Neural progenitor cell (in vitro differentiated cells): ENCODE data around the gene GSTA4. TPM values are rescaled to one million over a fixed set of nuclear protein-coding genes. Genes with fewer than 3 reads are reported as not detected.
"Not testable (repeated sequence)": the region's sequence is repeated elsewhere in the genome, so short reads cannot be mapped to it uniquely, and the experiment has no call there.

Experiments
- DNase-seq: peaks from one replicate; pipeline ENCODE4 v3.0.0-alpha.2; 2016; ENCODE audit warnings: low spot score
- H2AFZ ChIP-seq: fragments of 200-600 bp; sonication (generic); replicated peaks from 2 replicates; pipeline ENCODE4 v1.6.1; 2016; ENCODE audit warnings: antibody characterized with exemption
- H3F3A ChIP-seq: fragments of 200-600 bp; sonication (generic); 2 replicates; pipeline ENCODE4 v1.6.1; 2016; ENCODE audit warnings: antibody characterized with exemption, low read depth
- H3K27ac ChIP-seq: fragments of 200-600 bp; sonication (generic); 2 replicates; pipeline ENCODE4 v1.5.1; 2016; ENCODE audit warnings: mild to moderate bottlenecking
- H3K27me3 ChIP-seq: fragments of 200-600 bp; sonication (generic); 2 replicates; pipeline ENCODE4 v1.6.1; 2016; ENCODE audit warnings: mild to moderate bottlenecking, moderate library complexity
- H3K36me3 ChIP-seq: fragments of 200-600 bp; sonication (generic); 2 replicates; pipeline ENCODE4 v1.5.1; 2016
- H3K4me1 ChIP-seq: fragments of 200-600 bp; sonication (generic); 2 replicates; pipeline ENCODE4 v1.6.1; 2016; ENCODE audit warnings: mixed run types
- H3K4me2 ChIP-seq: fragments of 200-600 bp; sonication (generic); 2 replicates; pipeline ENCODE4 v1.6.1; 2016
- H3K4me3 ChIP-seq: fragments of 200-600 bp; sonication (generic); 2 replicates; pipeline ENCODE4 v1.5.1; 2016
- H3K79me2 ChIP-seq: fragments of 200-600 bp; sonication (generic); 2 replicates; pipeline ENCODE4 v1.6.1; 2016; ENCODE audit warnings: low read depth
- H3K9ac ChIP-seq: fragments of 200-600 bp; sonication (generic); 2 replicates; pipeline ENCODE4 v1.6.1; 2016
- H3K9me3 ChIP-seq: fragments of 200-600 bp; sonication (generic); 2 replicates; pipeline ENCODE4 v1.5.1; 2016; ENCODE audit warnings: low read depth
- H4K20me1 ChIP-seq: fragments of 200-600 bp; sonication (generic); 2 replicates; pipeline ENCODE4 v1.6.1; 2016; ENCODE audit warnings: low read depth
- H3K27ac Mint-ChIP-seq: 3 replicates; pipeline ENCODE4 v1.8.0; 2021; ENCODE audit warnings: mixed read lengths
- H3K27me3 Mint-ChIP-seq: 2 replicates; pipeline ENCODE4 v1.8.0; 2022; ENCODE audit warnings: low read depth, mild to moderate bottlenecking, inconsistent platforms, moderate library complexity, mixed read lengths; ENCODE audit not compliant: insufficient read depth
- H3K36me3 Mint-ChIP-seq: 3 replicates; pipeline ENCODE4 v1.8.0; 2021; ENCODE audit warnings: mixed read lengths
- H3K4me1 Mint-ChIP-seq: 3 replicates; pipeline ENCODE4 v1.8.0; 2021; ENCODE audit warnings: mixed read lengths
- H3K4me3 Mint-ChIP-seq: 3 replicates; pipeline ENCODE4 v1.8.0; 2021; ENCODE audit warnings: mild to moderate bottlenecking, moderate library complexity, mixed read lengths
- H3K9me3 Mint-ChIP-seq: 3 replicates; pipeline ENCODE4 v1.8.0; 2020; ENCODE audit warnings: mixed read lengths
- EZH2 ChIP-seq: fragments of 200-600 bp; sonication (generic); IDR thresholded peaks from 2 replicates; pipeline ENCODE4 v1.6.1; 2017; ENCODE audit warnings: antibody characterized with exemption, mild to moderate bottlenecking, moderate library complexity
- EZH2phosphoT487 ChIP-seq: fragments of 200-600 bp; sonication (generic); IDR thresholded peaks from 2 replicates; pipeline ENCODE4 v1.6.1; 2017; ENCODE audit warnings: antibody characterized with exemption
- total RNA-seq: library from RNA; depleted of rRNA; stranded (reverse); fragments of >200 nt; gene quantifications from 2 replicates; pipeline ENCODE4 v1.2.3, GENCODE V29; 2015; ENCODE audit warnings: low replicate concordance
- TF ChIP-seq, protein P1 (sequence below): fragments of 200-600 bp; sonication (generic); IDR thresholded peaks from 2 replicates; pipeline ENCODE4 v1.5.1; 2017; ENCODE audit warnings: antibody characterized with exemption, mild to moderate bottlenecking

GSTA4 gene
- total RNA-seq, 1 donor from 2014 or later: 113 TPM

DNA sequence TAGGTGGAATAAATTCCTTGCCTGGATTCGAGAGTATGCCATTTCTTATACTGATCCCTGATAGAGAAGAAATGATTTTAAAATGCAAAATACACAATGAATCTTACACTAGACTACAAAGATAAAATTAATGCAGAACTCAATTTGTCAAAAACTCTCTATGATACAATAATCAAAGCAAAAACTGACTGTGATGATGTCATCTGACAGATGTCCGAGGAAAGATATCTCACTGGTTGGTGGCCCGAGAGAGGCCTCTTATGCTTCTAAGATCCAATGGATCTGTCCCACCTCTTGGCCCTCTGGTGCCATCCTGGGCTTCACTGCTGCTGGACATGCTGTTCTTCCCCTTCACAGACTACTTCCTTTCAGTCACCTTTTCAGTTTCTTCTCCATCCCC lies 14.4 kb upstream of the GSTA4 start:
- no peak overlapping the region for H3K4me3 ChIP-seq
- no peaks in the 10 kb centered on the region for H3K79me2 ChIP-seq
- H3K4me3 Mint-ChIP-seq: no peak overlapping the region
- no peaks in the 10 kb centered on the region for H3K4me1 ChIP-seq
- TF ChIP-seq EZH2: no peak
- TF ChIP-seq, protein P1, sequence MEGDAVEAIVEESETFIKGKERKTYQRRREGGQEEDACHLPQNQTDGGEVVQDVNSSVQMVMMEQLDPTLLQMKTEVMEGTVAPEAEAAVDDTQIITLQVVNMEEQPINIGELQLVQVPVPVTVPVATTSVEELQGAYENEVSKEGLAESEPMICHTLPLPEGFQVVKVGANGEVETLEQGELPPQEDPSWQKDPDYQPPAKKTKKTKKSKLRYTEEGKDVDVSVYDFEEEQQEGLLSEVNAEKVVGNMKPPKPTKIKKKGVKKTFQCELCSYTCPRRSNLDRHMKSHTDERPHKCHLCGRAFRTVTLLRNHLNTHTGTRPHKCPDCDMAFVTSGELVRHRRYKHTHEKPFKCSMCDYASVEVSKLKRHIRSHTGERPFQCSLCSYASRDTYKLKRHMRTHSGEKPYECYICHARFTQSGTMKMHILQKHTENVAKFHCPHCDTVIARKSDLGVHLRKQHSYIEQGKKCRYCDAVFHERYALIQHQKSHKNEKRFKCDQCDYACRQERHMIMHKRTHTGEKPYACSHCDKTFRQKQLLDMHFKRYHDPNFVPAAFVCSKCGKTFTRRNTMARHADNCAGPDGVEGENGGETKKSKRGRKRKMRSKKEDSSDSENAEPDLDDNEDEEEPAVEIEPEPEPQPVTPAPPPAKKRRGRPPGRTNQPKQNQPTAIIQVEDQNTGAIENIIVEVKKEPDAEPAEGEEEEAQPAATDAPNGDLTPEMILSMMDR: no peak
- no peak for TF ChIP-seq EZH2phosphoT487
- no peak for DNase-seq
- H3F3A ChIP-seq: no peaks in the 10 kb centered on the region
- no peak overlapping the region for H3K9ac ChIP-seq
- H3K27ac Mint-ChIP-seq: no peak overlapping the region
- H4K20me1 ChIP-seq: no peaks in the 10 kb centered on the region
- H3K9me3 ChIP-seq: no peaks in the 10 kb centered on the region
- no peaks in the 10 kb centered on the region for H3K27me3 ChIP-seq
- peaks cover 34% of the 10 kb centered on the region for H3K36me3 Mint-ChIP-seq
- H2AFZ ChIP-seq: no peak overlapping the region
- no peak overlapping the region for H3K27ac ChIP-seq
- peaks cover 4% of the 10 kb centered on the region for H3K36me3 ChIP-seq
- H3K27me3 Mint-ChIP-seq: no peaks in the 10 kb centered on the region
- H3K4me1 Mint-ChIP-seq: no peaks in the 10 kb centered on the region
- no peaks in the 10 kb centered on the region for H3K9me3 Mint-ChIP-seq
- no peak overlapping the region for H3K4me2 ChIP-seq

DNA sequence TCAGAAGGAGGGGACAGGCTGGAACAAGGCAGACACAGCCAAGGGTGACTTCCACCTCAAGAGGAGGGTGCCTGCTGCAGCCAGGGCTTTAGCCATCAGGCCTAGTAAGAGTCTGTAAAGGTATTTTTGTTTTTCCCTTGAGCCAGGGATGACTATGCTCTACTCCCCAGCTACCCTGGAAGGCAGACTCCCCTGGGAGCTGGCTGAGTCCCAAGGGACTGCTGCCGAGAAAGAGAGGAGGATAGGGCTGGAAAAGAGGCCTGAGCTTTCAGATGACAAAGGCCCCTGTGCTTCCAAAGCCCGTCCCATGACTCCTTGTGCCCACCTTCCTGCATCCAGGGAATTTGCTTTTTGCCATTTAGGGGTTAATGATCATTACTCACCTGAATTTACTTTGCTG lies 14.0 kb upstream of the GSTA4 start:
- H2AFZ ChIP-seq: no peak overlapping the region
- no peak overlapping the region for H3K4me3 ChIP-seq
- peaks cover 7% of the 10 kb centered on the region for H3K36me3 ChIP-seq
- no peaks in the 10 kb centered on the region for H3K9me3 ChIP-seq
- H3K27ac ChIP-seq: no peak overlapping the region
- no peaks in the 10 kb centered on the region for H3K9me3 Mint-ChIP-seq
- TF ChIP-seq, protein P1: no peak
- TF ChIP-seq EZH2phosphoT487 (no peak), EZH2 (no peak)
- no peaks in the 10 kb centered on the region for H3K4me1 ChIP-seq
- H3K27me3 ChIP-seq: no peaks in the 10 kb centered on the region
- no peak for DNase-seq
- H3K4me1 Mint-ChIP-seq: no peaks in the 10 kb centered on the region
- no peak overlapping the region for H3K27ac Mint-ChIP-seq
- no peak overlapping the region for H3K9ac ChIP-seq
- no peaks in the 10 kb centered on the region for H3F3A ChIP-seq
- H4K20me1 ChIP-seq: no peaks in the 10 kb centered on the region
- H3K4me3 Mint-ChIP-seq: no peak overlapping the region
- H3K27me3 Mint-ChIP-seq: no peaks in the 10 kb centered on the region
- no peaks in the 10 kb centered on the region for H3K79me2 ChIP-seq
- H3K36me3 Mint-ChIP-seq: peaks cover 34% of the 10 kb centered on the region
- no peak overlapping the region for H3K4me2 ChIP-seq

DNA sequence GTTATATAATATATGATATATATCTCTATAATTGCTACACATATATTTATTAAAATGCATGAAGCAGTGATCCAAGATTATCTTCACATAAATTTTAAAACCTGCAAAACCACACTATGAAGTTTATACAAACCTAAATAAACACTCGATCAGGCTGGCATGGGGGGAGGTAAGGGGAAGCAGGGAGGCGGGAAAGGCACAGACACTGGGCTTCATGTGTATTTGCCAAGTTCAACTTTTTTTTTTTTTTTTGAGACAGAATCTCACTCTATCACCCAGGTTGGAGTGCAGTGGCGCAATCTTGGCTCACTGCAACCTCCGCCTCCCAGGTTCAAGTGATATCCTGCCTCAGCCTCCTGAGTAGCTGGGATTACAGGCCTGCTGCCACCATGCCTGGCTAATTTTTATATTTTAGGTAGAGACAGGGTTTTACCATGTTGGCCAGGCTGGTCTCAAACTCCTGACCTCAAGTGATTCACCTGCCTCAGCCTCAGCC lies 13.2 kb upstream of the GSTA4 start:
- not testable (repeated sequence) for H3K27ac Mint-ChIP-seq, H3K27ac ChIP-seq, H3K4me3 Mint-ChIP-seq, H3K4me2 ChIP-seq, H2AFZ ChIP-seq, H4K20me1 ChIP-seq, H3K9ac ChIP-seq, H3K27me3 Mint-ChIP-seq, H3K4me1 Mint-ChIP-seq, H3K9me3 Mint-ChIP-seq, H3K4me1 ChIP-seq, H3K36me3 ChIP-seq, H3K4me3 ChIP-seq, H3K9me3 ChIP-seq, H3K27me3 ChIP-seq, DNase-seq, H3K79me2 ChIP-seq, H3F3A ChIP-seq
- H3K36me3 Mint-ChIP-seq: peaks cover 33% of the 10 kb centered on the region

DNA sequence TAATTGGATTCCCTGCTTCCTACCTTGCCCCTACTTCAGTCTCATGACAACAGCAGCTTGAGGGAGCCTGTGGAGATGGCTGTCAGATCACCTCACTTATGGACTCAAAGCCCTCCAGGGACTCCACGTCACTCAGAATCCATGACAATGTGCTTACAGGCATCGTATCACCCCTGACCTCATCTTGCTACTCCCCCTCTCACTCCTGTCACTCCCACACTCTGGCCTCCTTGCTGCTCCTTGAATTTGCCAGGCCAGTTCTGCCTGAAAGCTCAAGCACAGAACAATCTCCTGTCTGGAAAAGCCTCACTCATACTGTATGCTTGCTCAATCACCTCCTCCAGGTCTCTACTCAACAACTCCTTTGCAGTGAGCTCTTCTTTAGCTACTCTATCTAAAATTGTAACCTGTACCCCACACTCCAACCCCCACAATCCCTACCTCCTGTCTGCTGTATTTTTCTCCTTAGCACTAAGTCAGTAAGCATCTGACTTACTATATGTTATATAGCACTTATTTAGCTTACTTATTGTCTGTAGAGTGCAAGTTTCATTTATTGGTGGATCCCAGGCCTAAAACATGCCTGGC lies 10.7 kb upstream of the GSTA4 start:
- Histone ChIP-seq H3K9me3 (no peaks in the 10 kb centered on the region), H3K36me3 (peaks cover 4% of the 10 kb centered on the region), H3K9ac (no peak overlapping the region), H4K20me1 (no peaks in the 10 kb centered on the region), H3K27ac (no peak overlapping the region), H3F3A (no peaks in the 10 kb centered on the region), H2AFZ (no peak overlapping the region), H3K4me3 (no peak overlapping the region), H3K4me1 (no peaks in the 10 kb centered on the region), H3K4me2 (no peak overlapping the region), H3K79me2 (no peaks in the 10 kb centered on the region), H3K27me3 (no peaks in the 10 kb centered on the region)
- no peak for DNase-seq
- Mint-ChIP-seq H3K4me3 (no peak overlapping the region), H3K9me3 (no peaks in the 10 kb centered on the region), H3K4me1 (no peaks in the 10 kb centered on the region), H3K27me3 (no peaks in the 10 kb centered on the region), H3K36me3 (peaks cover 30% of the 10 kb centered on the region), H3K27ac (no peak overlapping the region)
- TF ChIP-seq EZH2: no peak
- TF ChIP-seq, protein P1: no peak
- TF ChIP-seq EZH2phosphoT487: no peak
